ENCODE data around the gene BRAT1.
"Not testable (repeated sequence)": the region's sequence is repeated elsewhere in the genome, so short reads cannot be mapped to it uniquely, and the experiment has no call there.

DNA sequence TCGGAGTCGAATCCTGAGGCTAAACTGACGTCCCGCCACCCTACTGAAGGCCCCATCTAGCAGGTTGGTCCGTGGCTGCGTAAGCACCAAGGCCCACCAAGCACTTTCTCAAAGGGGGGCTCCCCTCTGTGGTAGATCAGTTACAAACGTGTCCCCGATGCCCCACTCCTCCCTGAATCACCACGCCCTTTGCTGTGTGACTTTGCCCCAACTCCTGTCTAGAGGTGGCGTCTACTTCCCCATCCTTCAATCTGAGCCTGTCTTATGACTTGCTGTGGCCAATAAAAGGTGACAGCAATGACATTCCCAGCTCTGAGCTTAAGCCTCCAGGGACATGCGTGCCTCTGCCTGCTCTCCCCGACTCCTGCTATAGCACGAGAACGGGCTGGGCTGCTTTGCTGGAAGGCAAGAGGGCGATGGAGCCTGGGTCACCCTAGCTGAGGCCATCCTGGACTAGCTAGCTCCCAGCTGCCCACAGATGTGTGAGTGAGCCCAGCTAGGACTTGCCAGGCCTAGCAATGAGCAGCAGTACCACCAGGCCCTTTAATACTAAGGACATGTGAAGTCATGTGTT is 23.0 kb downstream of the BRAT1 start:
- TF ChIP-seq, protein P1, sequence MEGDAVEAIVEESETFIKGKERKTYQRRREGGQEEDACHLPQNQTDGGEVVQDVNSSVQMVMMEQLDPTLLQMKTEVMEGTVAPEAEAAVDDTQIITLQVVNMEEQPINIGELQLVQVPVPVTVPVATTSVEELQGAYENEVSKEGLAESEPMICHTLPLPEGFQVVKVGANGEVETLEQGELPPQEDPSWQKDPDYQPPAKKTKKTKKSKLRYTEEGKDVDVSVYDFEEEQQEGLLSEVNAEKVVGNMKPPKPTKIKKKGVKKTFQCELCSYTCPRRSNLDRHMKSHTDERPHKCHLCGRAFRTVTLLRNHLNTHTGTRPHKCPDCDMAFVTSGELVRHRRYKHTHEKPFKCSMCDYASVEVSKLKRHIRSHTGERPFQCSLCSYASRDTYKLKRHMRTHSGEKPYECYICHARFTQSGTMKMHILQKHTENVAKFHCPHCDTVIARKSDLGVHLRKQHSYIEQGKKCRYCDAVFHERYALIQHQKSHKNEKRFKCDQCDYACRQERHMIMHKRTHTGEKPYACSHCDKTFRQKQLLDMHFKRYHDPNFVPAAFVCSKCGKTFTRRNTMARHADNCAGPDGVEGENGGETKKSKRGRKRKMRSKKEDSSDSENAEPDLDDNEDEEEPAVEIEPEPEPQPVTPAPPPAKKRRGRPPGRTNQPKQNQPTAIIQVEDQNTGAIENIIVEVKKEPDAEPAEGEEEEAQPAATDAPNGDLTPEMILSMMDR (conservative IDR thresholded peaks at IDR 0.05; ENCODE audit: low read length) = not testable (repeated sequence)
- TF ChIP-seq EZH2phosphoT487 (IDR thresholded peaks at IDR 0.05; ENCODE audit: borderline replicate concordance, low read depth, low read length) = not testable (repeated sequence)
